Coronary artery (tissue), 2 donors: Measurements from ENCODE around the gene HELZ.

Experiments used
- DNase-seq: peaks from one replicate; pipeline ENCODE4 v3.0.0-alpha.2; 2017; ENCODE audit warnings: low spot score
- H3K27ac ChIP-seq, 2 donors: fragments of 200-600 bp; sonication (generic); one replicate each; pipeline ENCODE4 v1.5.1; 2016 to 2019
- H3K4me3 ChIP-seq: fragments of 200-600 bp; sonication (generic); 2 replicates; pipeline ENCODE4 v1.5.1; 2016; ENCODE audit warnings: mild to moderate bottlenecking, moderate library complexity
- TF ChIP-seq, protein P1 (sequence below): fragments of 200-600 bp; sonication (generic); IDR thresholded peaks from one replicate; pipeline ENCODE4 v1.5.1; 2019; ENCODE audit warnings: antibody characterized with exemption

The HELZ gene

DNA sequence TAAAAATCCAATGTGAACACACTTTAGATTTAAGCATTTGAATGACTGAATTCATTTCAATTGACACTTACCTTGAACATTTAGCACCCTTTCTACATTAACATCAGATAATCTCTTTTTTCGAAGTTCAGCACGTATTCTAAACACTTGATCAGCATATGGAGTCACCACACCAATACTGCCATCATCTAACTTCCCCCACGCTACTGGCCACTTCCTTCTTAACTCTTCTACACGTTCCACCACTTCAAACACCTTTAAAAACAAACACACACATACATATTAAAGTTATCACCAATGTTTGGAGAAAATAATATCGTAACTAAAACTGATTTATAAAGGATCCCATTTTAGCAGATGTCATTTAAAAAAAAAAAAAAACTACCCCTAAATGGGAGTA, 107.1 kb downstream of the HELZ start:
- Histone ChIP-seq H3K27ac (no peak overlapping the region), H3K4me3 (no peak overlapping the region)
- TF ChIP-seq, protein P1, sequence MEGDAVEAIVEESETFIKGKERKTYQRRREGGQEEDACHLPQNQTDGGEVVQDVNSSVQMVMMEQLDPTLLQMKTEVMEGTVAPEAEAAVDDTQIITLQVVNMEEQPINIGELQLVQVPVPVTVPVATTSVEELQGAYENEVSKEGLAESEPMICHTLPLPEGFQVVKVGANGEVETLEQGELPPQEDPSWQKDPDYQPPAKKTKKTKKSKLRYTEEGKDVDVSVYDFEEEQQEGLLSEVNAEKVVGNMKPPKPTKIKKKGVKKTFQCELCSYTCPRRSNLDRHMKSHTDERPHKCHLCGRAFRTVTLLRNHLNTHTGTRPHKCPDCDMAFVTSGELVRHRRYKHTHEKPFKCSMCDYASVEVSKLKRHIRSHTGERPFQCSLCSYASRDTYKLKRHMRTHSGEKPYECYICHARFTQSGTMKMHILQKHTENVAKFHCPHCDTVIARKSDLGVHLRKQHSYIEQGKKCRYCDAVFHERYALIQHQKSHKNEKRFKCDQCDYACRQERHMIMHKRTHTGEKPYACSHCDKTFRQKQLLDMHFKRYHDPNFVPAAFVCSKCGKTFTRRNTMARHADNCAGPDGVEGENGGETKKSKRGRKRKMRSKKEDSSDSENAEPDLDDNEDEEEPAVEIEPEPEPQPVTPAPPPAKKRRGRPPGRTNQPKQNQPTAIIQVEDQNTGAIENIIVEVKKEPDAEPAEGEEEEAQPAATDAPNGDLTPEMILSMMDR, result no peak
- DNase-seq, result no peak

DNA sequence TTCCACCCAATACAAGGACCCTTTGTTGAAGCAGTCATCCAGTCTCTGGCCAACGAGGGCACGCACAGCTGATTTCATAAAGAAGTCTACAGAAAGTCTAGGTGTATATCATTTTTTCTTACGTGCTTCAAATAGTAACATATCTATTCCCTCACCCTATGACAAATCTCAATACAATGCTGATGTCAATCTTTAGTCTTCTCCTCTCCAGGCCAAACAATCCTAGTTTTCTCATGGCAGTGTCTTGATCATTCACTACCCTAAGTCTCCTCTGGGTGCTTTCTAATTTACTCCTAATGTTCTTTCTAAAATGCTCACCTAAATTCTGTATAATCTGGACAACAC, 108.0 kb downstream of the HELZ start:
- TF ChIP-seq, protein P1, result no peak

DNA sequence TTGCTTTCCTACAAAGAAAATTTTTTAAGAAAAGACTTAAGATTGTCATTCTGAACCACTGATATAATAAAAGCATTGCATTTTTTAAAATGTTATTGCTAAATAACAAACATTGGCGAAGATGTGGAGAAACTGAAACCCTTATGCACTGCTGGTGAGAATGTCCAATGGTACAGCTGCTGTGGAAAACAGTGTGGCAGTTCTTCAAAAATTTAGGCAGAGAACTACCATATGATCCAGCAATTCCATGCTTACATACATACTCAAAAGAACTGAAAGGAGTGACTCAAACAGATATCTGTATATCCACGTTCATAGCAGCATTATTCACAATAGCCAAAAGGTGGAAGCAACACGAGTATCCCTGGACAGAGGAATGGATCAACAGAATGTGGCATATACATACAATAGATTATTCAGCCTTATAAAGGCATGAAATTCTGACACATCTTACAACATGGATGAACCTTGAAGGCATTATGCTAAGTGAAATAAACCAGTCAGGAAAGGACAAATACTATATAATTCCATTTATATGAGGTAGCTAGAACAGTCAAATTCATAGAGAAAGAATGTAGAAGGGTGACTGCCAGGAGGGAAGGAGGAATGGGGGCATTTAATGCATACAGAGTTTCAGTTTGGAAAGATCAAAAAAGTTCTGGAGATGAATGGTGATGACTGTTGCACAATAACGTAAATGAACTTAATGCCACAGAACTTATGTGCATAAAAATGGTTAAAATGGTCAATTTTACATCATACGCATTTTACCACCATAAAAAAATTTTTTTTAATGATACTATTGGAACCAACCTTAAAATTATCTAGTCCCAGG, 108.6 kb downstream of the HELZ start:
- TF ChIP-seq, protein P1, result no peak
- H3K4me3 ChIP-seq, result no peak overlapping the region
- H3K27ac ChIP-seq, result no peak overlapping the region
- no peak for DNase-seq

More for the DNA sequence above, 108.0 kb downstream of the HELZ start:
- Histone ChIP-seq H3K4me3 (no peak overlapping the region), H3K27ac (no peak overlapping the region)
- DNase-seq, result no peak

DNA sequence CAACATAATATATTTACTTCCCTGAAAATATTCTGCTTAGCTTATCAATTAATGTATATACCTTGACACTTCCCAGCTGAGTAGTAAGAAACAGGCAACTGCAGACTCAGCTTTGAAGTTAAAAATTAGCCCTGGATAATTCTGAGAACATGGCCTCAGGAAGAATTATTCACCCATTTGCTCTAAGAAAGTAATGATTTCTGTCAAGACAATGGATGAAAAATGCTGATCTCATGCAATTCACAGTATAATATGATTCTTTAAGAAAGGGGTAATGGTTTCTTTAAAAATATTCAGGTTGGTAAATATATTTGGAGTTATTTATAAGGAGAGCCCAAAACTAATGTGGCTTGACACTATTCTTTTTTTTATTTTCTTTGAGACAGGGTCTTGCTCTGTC, 111.8 kb downstream of the HELZ start:
- H3K4me3 ChIP-seq, result no peak overlapping the region
- DNase-seq, result no peak
- H3K27ac ChIP-seq, result no peak overlapping the region
- TF ChIP-seq, protein P1, result no peak

DNA sequence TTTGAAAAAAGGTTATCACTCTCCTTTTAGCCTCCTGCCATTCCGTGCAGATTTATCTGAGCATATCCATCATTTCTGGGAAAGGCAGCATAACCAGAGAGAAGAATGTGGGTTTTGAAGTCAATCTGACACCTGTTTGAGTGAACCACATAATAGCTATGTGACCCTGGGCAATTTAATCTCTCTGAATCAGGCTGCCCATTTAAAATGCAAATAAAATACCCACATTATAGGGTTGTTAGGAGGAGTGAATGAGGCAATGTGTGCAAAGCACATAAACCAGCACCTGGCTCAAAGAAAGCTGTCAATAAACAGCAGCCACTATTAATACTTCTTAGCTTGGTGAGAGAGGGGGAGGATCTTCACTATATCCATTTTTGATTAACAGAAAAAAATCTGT, 112.6 kb downstream of the HELZ start:
- no peak overlapping the region for H3K27ac ChIP-seq
- TF ChIP-seq, protein P1, result no peak
- no peak overlapping the region for H3K4me3 ChIP-seq
- no peak for DNase-seq

DNA sequence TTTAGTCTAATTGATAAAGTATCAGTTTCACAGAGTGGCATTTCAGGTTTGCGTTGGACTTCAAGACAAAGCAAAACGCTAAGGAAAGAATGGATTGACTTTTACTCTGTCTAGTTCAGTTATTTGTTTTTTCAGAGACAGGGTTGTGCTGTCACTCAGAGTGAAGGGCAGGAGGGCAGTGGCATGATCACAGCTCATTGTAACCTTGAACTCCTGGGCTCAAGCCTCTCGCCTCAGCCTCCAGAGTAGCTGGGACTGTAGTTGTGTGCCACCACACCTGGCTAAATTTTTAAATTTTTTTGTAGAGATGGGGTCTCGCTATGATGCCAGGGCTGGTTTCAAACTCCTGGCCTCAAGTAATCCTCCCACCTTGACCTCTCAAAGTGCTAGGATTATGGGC, 114.2 kb downstream of the HELZ start:
- no peak for DNase-seq
- TF ChIP-seq, protein P1, result no peak
- no peak overlapping the region for H3K4me3 ChIP-seq
- no peak overlapping the region for H3K27ac ChIP-seq

DNA sequence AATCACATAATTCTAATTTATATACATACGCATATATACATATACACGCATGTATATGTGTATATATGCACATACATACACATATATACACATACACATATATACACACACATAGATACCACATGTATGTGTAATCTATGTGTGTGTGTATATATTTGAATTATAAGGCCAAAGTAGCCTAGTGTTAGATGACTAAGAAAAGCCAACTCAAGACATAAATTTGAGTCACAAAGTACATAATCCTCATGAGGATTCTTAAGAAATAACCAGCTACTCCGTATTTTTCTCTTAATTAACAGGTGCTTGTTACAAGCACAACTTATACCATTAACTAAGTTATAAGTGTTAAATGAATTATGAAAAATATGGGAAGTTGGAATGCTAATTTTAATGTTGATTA, 115.7 kb downstream of the HELZ start:
- Histone ChIP-seq H3K27ac (no peak overlapping the region), H3K4me3 (no peak overlapping the region)
- no peak for DNase-seq
- TF ChIP-seq, protein P1, result no peak
